ENCODE measurements around the gene TROAP. TPM values are rescaled to one million over a fixed set of nuclear protein-coding genes. Genes with fewer than 3 reads are reported as not detected.
A peak's percentile ranks its signal among the peaks of the same experiment; 100 is the strongest.

The TROAP gene
- total and polyA plus RNA-seq, 9 of the 15 experiments (the other 6 are each of a cell fraction or from before 2014, with no cell fraction given), result 46.4 to 171 (median 59.8) TPM

DNA sequence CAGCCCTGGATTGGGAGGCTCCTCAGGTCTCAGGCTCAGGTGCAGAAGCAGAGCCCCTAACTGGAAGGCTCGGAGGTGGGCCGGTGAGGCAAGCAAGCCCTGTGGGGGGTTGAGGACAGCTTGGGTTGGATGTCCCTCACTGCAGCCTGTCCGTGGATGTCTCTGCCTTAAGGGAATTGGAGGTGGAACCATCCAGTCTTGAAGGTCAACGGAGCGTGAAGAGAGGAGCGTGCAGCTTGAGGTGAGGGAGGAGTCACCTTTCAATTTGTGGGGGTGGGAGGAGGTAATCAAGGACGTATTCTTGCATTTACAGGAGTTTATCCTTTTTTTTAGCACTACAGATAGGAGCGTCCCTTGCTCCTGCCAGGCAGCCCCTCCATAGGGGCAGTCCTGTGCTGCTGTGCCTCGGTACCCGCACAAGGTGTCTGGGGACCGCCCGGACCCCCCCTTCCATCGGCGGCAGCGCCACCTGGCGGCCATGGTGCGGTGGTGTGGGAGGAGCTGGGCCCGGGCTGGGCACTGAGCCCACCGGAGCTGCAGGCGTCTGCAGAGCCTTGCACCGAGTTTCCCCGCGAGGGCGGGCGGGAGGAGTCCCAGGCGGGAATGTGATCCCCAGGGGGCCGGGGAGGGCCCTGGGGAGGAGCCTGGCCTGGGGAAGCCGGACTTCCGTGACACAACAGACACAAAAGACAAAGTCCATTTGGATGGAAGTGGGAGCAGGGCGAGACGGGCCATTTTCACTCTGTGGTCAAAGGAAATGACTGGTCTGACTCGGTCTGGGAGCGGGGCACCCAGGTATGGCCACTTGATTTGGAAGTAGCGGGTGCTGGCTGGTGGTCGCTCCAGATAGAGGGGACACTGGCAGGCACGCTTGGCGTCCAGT, 24.5 kb downstream of the TROAP start (continued):
- TF ChIP-seq MCM5 (IDR thresholded peaks at IDR 0.05; ENCODE audit: low read depth) (no peak), YY1 (IDR thresholded peaks at IDR 0.05; ENCODE audit: borderline replicate concordance in 1 of 3, control insufficient read depth in 1 of 3, extremely low read depth in 1 of 3, insufficient read depth in 3 of 3, insufficient read length in 1 of 3, insufficient replicate concordance in 2 of 3, low read depth in 1 of 3, low read length in 2 of 3) (peak in 1 of 3 experiments; percentile 17), PCBP2 (IDR thresholded peaks at IDR 0.05; ENCODE audit: low read depth, low read length, poor library complexity, severe bottlenecking) (no peak), CCAR2 (IDR thresholded peaks at IDR 0.05; ENCODE audit: low read depth, low read length) (no peak), ZFP1 (CRISPR knock-in tag; IDR thresholded peaks at IDR 0.05) (no peak), TCF3 (CRISPR knock-in tag; IDR thresholded peaks at IDR 0.05) (no peak), DPF2 (IDR thresholded peaks at IDR 0.05) (no peak), RBFOX2 (IDR thresholded peaks at IDR 0.05; ENCODE audit: low read depth, low read length) (peak; percentile 5; the same call in 1 of the 2 replicates), ZKSCAN1 (IDR thresholded peaks at IDR 0.05; ENCODE audit: low read depth, low read length) (no peak), ETV1 (tag; conservative IDR thresholded peaks at IDR 0.05; ENCODE audit: low read depth) (no peak), DMBX1 (CRISPR knock-in tag; IDR thresholded peaks at IDR 0.05; ENCODE audit: borderline replicate concordance) (0 out of 2 replicates have a peak, but pooled peaks have one; percentile 31), NR4A1 (CRISPR knock-in tag; IDR thresholded peaks at IDR 0.05) (no peak), NR4A1 (tag; IDR thresholded peaks at IDR 0.05) (no peak), HMG20A (CRISPR knock-in tag; conservative IDR thresholded peaks at IDR 0.05) (no peak), SMAD2 (IDR thresholded peaks at IDR 0.05; ENCODE audit: low read depth, low read length) (no peak), MYC (IDR thresholded peaks at IDR 0.05; ENCODE audit: low read depth, low read length) (peak; percentile 19; the same call in 1 of the 2 replicates), MYC (CRISPR knock-in tag; IDR thresholded peaks at IDR 0.05; ENCODE audit: borderline replicate concordance, low read depth) (no peak), NFIC (IDR thresholded peaks at IDR 0.05) (peak; percentile 67), MYBL2 (IDR thresholded peaks at IDR 0.05; ENCODE audit: low read depth) (no peak), MYBL2 (CRISPR knock-in tag; IDR thresholded peaks at IDR 0.05; ENCODE audit: borderline replicate concordance) (no peak), BCL6 (CRISPR knock-in tag; IDR thresholded peaks at IDR 0.05) (no peak), FOXA3 (CRISPR knock-in tag; conservative IDR thresholded peaks at IDR 0.05 in 1 of 2, IDR thresholded peaks at IDR 0.05 in 1 of 2) (no peak), CREM (IDR thresholded peaks at IDR 0.05; ENCODE audit: low read depth) (peak; percentile 38; the same call in 1 of the 2 replicates), PHF21A (IDR thresholded peaks at IDR 0.05; ENCODE audit: borderline replicate concordance, low read depth) (no peak)
- TF ChIP-seq, protein P1, sequence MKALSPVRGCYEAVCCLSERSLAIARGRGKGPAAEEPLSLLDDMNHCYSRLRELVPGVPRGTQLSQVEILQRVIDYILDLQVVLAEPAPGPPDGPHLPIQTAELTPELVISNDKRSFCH (CRISPR knock-in tag; IDR thresholded peaks at IDR 0.05), result no peak
- TF ChIP-seq, protein P1 (tag; IDR thresholded peaks at IDR 0.05), result no peak
- TF ChIP-seq, protein P2, sequence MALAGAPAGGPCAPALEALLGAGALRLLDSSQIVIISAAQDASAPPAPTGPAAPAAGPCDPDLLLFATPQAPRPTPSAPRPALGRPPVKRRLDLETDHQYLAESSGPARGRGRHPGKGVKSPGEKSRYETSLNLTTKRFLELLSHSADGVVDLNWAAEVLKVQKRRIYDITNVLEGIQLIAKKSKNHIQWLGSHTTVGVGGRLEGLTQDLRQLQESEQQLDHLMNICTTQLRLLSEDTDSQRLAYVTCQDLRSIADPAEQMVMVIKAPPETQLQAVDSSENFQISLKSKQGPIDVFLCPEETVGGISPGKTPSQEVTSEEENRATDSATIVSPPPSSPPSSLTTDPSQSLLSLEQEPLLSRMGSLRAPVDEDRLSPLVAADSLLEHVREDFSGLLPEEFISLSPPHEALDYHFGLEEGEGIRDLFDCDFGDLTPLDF (CRISPR knock-in tag; IDR thresholded peaks at IDR 0.05), result no peak

Measured in K562 (cell line).